Stimulated activated CD4-positive, alpha-beta T cell treated with anti-CD3 and anti-CD28 coated beads, Interleukin-1b, Interleukin-23, amount 100 ng/mL, for 1 hour (primary cell): ENCODE measurements around the gene HSD17B2.
"Not testable (repeated sequence)": the region's sequence is repeated elsewhere in the genome, so short reads cannot be mapped to it uniquely, and the experiment has no call there.

ENCODE experiments used
- DNase-seq, 2 donors: peaks; one replicate each; pipeline ENCODE4 v3.0.0-alpha.2; 2020; ENCODE audit warnings: low read depth in 2 of 2

The HSD17B2 gene, protein sequence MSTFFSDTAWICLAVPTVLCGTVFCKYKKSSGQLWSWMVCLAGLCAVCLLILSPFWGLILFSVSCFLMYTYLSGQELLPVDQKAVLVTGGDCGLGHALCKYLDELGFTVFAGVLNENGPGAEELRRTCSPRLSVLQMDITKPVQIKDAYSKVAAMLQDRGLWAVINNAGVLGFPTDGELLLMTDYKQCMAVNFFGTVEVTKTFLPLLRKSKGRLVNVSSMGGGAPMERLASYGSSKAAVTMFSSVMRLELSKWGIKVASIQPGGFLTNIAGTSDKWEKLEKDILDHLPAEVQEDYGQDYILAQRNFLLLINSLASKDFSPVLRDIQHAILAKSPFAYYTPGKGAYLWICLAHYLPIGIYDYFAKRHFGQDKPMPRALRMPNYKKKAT

DNA sequence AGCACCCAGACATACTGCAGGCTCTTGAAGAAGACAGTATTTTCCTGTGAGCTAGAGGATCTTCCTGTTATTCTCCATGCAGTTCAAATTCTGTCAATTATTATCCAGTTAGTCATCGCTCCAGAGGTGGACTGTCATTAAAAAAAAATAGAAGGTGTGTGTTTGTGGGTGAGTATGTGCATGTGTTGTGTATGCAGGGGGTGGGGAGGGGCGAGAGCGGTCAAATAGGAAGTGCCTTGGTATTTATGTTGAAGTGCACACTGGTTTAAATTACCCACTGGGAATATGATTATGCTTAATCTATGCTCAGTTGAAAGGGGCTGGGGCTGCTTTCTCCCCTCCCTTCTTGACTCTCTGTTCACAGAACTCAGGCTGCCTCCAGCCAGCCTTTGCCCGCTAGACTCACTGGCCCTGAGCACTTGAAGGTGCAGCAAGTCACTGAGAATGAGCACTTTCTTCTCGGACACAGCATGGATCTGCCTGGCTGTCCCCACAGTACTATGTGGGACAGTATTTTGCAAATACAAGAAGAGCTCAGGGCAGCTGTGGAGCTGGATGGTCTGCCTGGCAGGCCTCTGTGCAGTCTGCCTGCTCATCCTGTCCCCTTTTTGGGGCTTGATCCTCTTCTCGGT, at the start of gene HSD17B2:
Gene HSD17B2 (plus strand): TSS at position 273 of the 632 bp plus-strand sequence. CDS start 172 bp downstream, at position 445.
- DNase-seq, result no peak

GRCh38 chr16:81987121-81987520, 47.9 kb upstream of the HSD17B2 start:
- DNase-seq, result no peak

DNA sequence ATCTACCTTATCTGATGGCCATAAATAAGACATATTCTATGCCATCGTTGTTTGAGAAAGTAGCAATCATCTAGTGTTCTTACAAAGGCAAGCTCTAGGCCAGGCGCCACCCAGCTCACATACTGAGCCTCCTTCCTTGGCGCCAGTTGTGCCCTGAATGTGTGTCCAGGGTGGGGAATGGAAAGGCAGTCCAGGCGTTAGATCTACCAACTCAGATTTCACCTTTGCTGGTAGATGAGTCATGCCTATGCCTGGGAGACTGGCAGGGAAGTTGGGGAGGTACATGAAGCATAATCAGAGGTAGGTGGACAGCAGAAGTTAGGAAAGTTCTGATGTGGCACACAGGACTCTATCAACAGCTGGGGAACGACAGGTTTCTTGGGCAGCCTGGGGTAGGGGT, 47.3 kb upstream of the HSD17B2 start:
- no peak for DNase-seq

DNA sequence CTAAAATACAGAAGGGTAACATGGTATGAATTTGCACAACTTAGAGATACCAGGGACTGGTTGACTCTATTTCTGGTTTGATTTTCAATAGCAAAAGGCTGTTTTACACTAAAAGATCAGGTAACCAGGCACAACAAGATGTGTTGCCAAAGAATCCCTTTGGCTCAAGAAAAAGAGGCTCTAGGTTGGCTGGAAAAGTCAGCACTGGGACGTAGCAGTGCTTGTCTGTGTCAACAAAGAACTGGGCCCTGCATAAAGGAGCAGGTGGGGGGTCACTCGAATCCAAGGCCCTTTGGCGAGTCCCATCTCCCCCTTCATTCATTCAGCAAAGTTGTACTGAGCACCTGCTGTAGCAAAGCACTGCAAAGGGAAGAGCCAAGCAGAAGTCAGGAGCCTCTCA, 42.2 kb upstream of the HSD17B2 start:
- DNase-seq, result no peak

GRCh38 chr16:81994485-81994884, 40.6 kb upstream of the HSD17B2 start:
- no peak for DNase-seq

DNA sequence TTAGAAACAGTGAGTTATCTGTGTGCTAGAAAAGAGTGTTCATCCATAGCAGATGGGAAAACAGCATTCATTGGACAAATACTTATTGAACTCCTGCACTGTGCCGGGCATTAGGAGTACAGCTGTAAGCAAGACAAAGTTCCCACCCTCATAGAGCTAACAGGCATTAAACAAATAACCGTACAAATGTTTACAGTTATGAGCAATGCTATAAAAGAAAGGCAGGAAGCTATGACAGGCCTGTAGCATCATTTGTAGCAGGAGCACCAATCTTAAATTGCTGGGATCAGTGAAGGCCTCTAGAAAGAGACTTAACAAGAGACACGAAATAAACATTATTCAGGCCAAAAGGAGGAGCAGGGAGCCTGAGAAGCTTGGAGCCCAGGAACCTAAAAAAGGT, 39.4 kb upstream of the HSD17B2 start:
- DNase-seq, result no peak

DNA sequence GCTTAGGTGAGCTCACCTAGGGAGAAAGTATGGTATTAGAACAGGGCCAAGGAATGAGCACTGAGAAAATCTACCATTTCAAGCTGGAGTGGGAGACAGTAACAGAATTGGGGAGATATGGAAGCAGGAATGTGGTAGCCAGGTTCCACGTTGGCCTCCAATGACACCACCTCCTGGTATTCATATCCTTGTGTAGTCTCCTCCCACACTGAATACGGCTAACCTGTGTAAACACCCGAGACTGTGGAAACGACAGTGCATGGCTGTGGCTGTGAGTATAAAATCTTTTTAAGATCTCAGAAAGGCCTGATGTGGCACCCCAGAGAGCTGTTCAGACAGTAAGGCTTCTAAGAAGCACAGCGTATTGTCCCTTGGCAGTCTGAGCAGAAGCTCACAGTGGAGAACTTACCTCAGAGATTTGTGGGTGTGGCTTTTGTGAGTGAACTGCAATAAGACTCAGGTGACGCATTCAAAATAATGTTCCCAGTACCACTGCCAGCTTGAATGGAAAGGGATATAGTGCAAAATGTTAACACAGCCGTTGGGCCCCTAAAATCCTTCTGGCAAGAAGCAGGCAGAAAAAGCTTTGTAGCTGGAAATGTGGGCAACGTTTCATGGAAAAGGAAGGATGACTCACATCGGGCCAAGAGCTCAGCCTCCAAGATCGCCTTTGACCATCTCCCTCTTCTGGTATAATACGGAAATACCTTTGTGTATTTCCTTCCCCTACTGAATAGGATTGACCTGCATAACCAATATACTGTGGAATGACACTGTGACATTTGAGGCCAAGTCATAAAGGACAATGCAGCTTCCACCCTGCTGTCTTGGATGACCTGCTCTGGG, 38.2 kb upstream of the HSD17B2 start:
- no peak for DNase-seq

GRCh38 chr16:81997738-81998137, 37.3 kb upstream of the HSD17B2 start:
- no peak for DNase-seq

- DNase-seq, result no peak
Measured at GRCh38 chr16:82002831-82003230, 32.2 kb upstream of the HSD17B2 start.

- DNase-seq, result no peak
Measured at GRCh38 chr16:82004601-82005000, 30.5 kb upstream of the HSD17B2 start.

GRCh38 chr16:82005027-82005830, 29.8 kb upstream of the HSD17B2 start:
- no peak for DNase-seq

DNA sequence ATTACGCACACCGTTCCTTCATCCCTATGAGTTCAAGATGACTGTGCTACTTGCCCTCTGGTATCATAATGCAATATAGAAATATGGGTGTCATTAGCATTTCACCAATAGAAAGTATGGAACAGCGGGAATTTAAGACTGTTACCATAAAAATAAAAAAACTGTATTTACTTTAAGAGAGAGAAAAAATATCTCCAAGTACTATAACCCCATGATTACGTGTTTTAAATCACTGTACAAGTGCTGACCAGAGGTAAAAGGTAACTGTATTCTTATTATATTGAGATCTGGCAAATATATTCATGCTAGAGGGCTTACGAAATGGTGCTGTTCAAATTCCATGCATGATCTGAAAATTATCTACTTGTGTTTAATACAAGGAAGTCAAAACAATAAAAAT, 29.0 kb upstream of the HSD17B2 start:
- DNase-seq, result no peak

GRCh38 chr16:82007189-82007588, 27.9 kb upstream of the HSD17B2 start:
- no peak for DNase-seq

- no peak for DNase-seq
Measured at GRCh38 chr16:82008957-82009592, 26.0 kb upstream of the HSD17B2 start.

DNA sequence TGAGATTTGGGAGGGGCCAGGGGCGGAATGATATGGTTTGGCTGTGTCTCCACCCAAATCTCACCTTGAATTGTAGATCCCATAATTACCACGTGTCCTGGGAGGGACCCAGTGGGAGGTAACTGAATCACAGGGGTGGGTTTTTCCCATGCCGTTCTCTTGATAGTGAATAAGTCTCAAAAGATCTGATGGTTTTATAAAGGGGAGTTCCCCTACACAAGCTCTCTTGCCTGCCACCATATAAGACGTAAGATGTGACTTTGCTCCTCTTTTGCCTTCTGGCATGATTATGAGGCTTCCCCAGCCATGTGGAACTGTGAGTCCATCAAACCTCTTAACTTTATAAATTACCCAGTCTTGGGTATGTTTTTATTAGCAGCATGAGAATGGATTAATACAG, 25.3 kb upstream of the HSD17B2 start:
- not testable (repeated sequence) for DNase-seq

- no peak for DNase-seq
Measured at GRCh38 chr16:82010649-82011048, 24.4 kb upstream of the HSD17B2 start.

DNA sequence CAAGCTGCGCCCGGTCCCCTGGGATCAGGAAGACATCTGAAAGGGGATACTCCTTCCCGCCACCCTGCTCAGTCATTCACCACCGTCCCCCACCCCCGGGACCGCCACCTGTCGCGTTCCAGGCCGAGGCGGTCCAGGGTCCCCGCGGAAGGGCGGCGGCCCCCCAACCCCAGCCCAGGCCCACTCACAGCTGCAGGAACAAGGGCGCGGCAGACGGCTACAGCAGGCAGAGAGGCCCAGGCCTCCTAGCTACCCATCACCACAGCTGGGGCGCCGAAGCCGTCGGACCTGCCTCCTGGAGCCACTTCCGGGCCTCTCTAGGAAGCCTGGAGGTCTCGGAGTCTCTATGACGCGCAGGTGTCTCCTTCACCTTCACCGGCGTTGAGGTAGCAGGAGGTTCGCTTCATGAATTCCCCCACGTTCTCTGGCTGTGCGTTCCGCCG, 23.8 kb upstream of the HSD17B2 start, which contains the start of gene SDR42E1:
Gene SDR42E1 (minus strand): TSS at position 272 of the 443 bp plus-strand sequence. CDS start 10,612 bp downstream, outside the sequence.
- peak; percentile 10 to 27 for DNase-seq

DNA sequence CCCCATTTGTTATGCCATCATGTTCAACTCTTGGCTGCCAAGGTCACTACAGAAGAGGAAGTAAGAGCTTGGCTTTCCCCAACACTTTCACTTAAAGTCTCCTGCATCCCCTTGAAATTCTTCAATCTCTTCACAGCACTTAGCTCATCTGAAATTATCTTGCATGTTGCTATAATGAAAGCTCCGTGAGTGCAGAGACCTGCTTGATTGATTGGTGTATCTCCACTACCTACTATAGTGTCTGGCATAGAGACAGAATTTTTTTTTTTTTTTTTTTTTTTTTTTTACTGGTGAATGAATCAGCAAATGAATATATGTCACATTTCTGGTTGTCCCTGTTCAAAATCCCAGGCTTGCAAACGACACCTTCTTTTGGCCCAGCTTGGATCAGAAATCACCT, 21.9 kb upstream of the HSD17B2 start:
- no peak for DNase-seq

DNA sequence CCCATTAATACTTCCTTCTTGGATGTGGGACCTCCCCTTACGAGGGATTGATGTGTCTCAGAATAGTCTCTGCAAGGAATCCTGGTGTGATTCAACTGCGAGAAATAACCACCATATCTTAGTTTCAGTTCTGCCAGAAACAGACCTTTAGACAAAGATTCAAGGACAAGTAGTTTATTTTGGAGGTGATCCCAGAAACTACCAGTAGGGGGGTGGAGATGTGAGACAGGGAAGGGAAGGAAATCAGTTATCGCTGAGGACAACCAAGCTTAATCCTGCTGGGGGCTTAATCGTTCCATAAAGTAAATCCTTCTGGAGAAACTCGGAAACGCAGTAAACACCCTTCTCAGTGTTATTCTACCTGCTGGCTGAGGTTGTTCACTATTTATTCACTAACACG, 18.8 kb upstream of the HSD17B2 start:
- no peak for DNase-seq

DNA sequence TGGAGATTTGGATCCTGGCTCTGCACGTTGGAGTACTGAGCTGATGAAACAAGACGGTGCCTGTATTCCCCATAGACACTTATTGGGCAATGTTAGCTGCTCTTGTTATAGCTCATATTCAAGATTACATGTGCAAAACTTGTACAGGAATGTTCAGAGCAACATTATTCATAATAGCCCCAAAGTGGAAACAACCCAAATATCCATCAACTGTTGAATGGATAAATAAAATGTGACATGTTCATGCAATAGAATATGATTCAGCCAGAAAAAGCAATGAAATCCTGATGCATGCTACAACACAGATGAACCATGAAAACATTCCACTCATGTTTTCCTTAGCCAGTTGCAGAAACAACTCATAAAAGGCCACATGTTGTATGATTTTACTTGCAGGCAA, 18.1 kb upstream of the HSD17B2 start:
- no peak for DNase-seq
